Kidney (tissue), 14 donors: Measurements from ENCODE around the gene PDC. TPM values are rescaled to one million over a fixed set of nuclear protein-coding genes. Genes with fewer than 3 reads are reported as not detected.

ENCODE experiments used
- DNase-seq, 5 donors: peaks; one replicate each; pipeline ENCODE4 v3.0.0-alpha.2; 2013 to 2020
- FAIRE-seq: peaks from 2 replicates; lab custom pipeline; 2012; peaks lifted over from hg19 to GRCh38; lab: Jason Lieb, UNC
- H3K27ac ChIP-seq, 2 donors: one replicate each; pipeline ENCODE4 v1.7.0; 2013; ENCODE audit warnings: low read depth in 2 of 2, low read length in 2 of 2, inconsistent platforms in 1 of 2
- H3K27me3 ChIP-seq: one replicate; pipeline ENCODE4 v1.7.1; 2013; ENCODE audit warnings: low read length, inconsistent platforms; ENCODE audit not compliant: control insufficient read depth, insufficient read depth
- H3K36me3 ChIP-seq, 3 donors: one replicate each; pipeline versions ENCODE4 v1.7.0 to v1.7.1; 2013; ENCODE audit warnings: low read length in 3 of 3, control low read depth in 1 of 3, inconsistent platforms in 1 of 3; ENCODE audit not compliant: insufficient read depth in 3 of 3, control insufficient read depth in 2 of 3
- H3K4me1 ChIP-seq, 3 donors: one replicate each; pipeline versions ENCODE4 v1.7.0 to v1.7.1; 2013; ENCODE audit warnings: low read length in 3 of 3, inconsistent platforms in 1 of 3, low read depth in 1 of 3; ENCODE audit not compliant: control insufficient read depth in 2 of 3, insufficient read depth in 2 of 3
- H3K4me3 ChIP-seq, 3 donors: one replicate each; pipeline versions ENCODE4 v1.7.0 to v1.8.1; 2013; ENCODE audit warnings: low read length in 3 of 3, control low read depth in 1 of 3, inconsistent platforms in 1 of 3
- H3K9ac ChIP-seq, 3 donors: one replicate each; pipeline versions ENCODE4 v1.7.0 to v1.7.1; 2013; ENCODE audit warnings: low read length in 3 of 3, control low read depth in 1 of 3, inconsistent platforms in 1 of 3
- H3K9me3 ChIP-seq, 3 donors: one replicate each; pipeline versions ENCODE4 v1.7.0 to v1.7.1; 2013; ENCODE audit warnings: low read length in 3 of 3, control low read depth in 1 of 3, inconsistent platforms in 1 of 3; ENCODE audit not compliant: control insufficient read depth in 2 of 3, insufficient read depth in 1 of 3
- intact Hi-C: fragments of 100-400 bp; cut with DNase I; formaldehyde crosslinking; loops from one replicate; pipeline ENCODE4 v1.11.1; 2022
- polyA plus RNA-seq: library from polyadenylated mRNA; stranded (reverse); fragments of 350-450 nt; fragmentation: Illumina TruSeq; extraction: RNeasy Lipid Tissue Mini Kit (QIAGEN cat#74804); gene quantifications from one replicate; pipeline ENCODE4 v1.2.3, GENCODE V29; 2014; ENCODE audit warnings: low read depth, low replicate concordance; ENCODE audit not compliant: insufficient read depth
- total RNA-seq: library from RNA; stranded (reverse); fragmentation: NEBNext Ultra II Directional; extraction: Animal tissue kit (Norgen Biotek cat#: 25700); gene quantifications from one replicate; pipeline ENCODE4 v1.2.1, GENCODE V29; 2021
- TF ChIP-seq, protein P1 (sequence below): IDR thresholded peaks from 3 replicates; pipeline ENCODE4 v1.5.1; 2012; ENCODE audit warnings: mild to moderate bottlenecking, moderate library complexity, borderline replicate concordance; ENCODE audit not compliant: insufficient read depth; ENCODE audit errors: extremely low read depth
- donor health status: control.
- donor health status: control.
- donor health status: control.
- donor health status: control.
- donor health status: control.
- donor health status: DM: yes; HTN: yes; CAD: no.
- donor health status: Normal renal cell carcinoma (clear cell type).

Gene PDC
- total and polyA plus RNA-seq, 2 donors from 2014 or later, result not detected

- intact Hi-C loops, result no loop called here
- FAIRE-seq, result no peak
- H3K4me3 ChIP-seq, result no peak overlapping the region
- H3K4me1 ChIP-seq, result no peaks in the 10 kb centered on the region
- H3K27ac ChIP-seq, result no peak overlapping the region
- peaks cover 0 to 9% (median 3%) of the 10 kb centered on the region in 3 donors for H3K36me3 ChIP-seq
- TF ChIP-seq, protein P1, sequence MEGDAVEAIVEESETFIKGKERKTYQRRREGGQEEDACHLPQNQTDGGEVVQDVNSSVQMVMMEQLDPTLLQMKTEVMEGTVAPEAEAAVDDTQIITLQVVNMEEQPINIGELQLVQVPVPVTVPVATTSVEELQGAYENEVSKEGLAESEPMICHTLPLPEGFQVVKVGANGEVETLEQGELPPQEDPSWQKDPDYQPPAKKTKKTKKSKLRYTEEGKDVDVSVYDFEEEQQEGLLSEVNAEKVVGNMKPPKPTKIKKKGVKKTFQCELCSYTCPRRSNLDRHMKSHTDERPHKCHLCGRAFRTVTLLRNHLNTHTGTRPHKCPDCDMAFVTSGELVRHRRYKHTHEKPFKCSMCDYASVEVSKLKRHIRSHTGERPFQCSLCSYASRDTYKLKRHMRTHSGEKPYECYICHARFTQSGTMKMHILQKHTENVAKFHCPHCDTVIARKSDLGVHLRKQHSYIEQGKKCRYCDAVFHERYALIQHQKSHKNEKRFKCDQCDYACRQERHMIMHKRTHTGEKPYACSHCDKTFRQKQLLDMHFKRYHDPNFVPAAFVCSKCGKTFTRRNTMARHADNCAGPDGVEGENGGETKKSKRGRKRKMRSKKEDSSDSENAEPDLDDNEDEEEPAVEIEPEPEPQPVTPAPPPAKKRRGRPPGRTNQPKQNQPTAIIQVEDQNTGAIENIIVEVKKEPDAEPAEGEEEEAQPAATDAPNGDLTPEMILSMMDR, result no peak
- no peak for DNase-seq
- no peaks in the 10 kb centered on the region for H3K27me3 ChIP-seq
- H3K9ac ChIP-seq, result no peak overlapping the region
- H3K9me3 ChIP-seq, result no peaks in the 10 kb centered on the region
Observed at GRCh38 chr1:186421446-186421845, 39.5 kb downstream of the PDC start.

GRCh38 chr1:186420923-186421322 is 40.0 kb downstream of the PDC start:
- Histone ChIP-seq H3K27me3 (no peaks in the 10 kb centered on the region), H3K4me1 (no peaks in the 10 kb centered on the region), H3K27ac (no peak overlapping the region), H3K36me3 (peaks cover 0 to 9% (median 3%) of the 10 kb centered on the region in 3 donors), H3K9me3 (no peaks in the 10 kb centered on the region), H3K4me3 (no peak overlapping the region), H3K9ac (no peak overlapping the region)
- peak in 1 of 5 donors; percentile 4 for DNase-seq
- FAIRE-seq, result no peak
- intact Hi-C loops, result no loop called here
- TF ChIP-seq, protein P1, result no peak

GRCh38 chr1:186420311-186420710 is 40.6 kb downstream of the PDC start:
- DNase-seq (no peak), FAIRE-seq (no peak)
- H3K36me3 ChIP-seq, result peaks cover 0 to 9% (median 3%) of the 10 kb centered on the region in 3 donors
- no peak overlapping the region for H3K4me3 ChIP-seq
- H3K27me3 ChIP-seq, result no peaks in the 10 kb centered on the region
- no peaks in the 10 kb centered on the region for H3K4me1 ChIP-seq
- H3K27ac ChIP-seq, result no peak overlapping the region
- TF ChIP-seq, protein P1, result no peak
- no peak overlapping the region for H3K9ac ChIP-seq
- intact Hi-C loops, result no loop called here
- no peaks in the 10 kb centered on the region for H3K9me3 ChIP-seq

GRCh38 chr1:186418503-186418902 is 42.4 kb downstream of the PDC start:
- no peak overlapping the region for H3K4me3 ChIP-seq
- FAIRE-seq, result no peak
- intact Hi-C loops, result no loop called here

More at GRCh38 chr1:186418503-186418902, 42.4 kb downstream of the PDC start:
- H3K27me3 ChIP-seq, result no peaks in the 10 kb centered on the region
- peaks cover 0 to 9% (median 3%) of the 10 kb centered on the region in 3 donors for H3K36me3 ChIP-seq
- H3K27ac ChIP-seq, result no peak overlapping the region
- TF ChIP-seq, protein P1, result no peak
- DNase-seq, result no peak
- no peak overlapping the region for H3K9ac ChIP-seq
- H3K4me1 ChIP-seq, result no peaks in the 10 kb centered on the region
- H3K9me3 ChIP-seq, result no peaks in the 10 kb centered on the region
